H1 (cell line): ENCODE data around the gene ACOX1. TPM values are rescaled to one million over a fixed set of nuclear protein-coding genes. Genes with fewer than 3 reads are reported as not detected.

Experiments
- CTCF ChIA-PET: fragments of 300-600 bp; sonication (Branson Sonifier 250); formaldehyde crosslinking; loops from one replicate; lab custom pipeline; 2021; ENCODE audit not compliant: partially characterized antibody; lab: Charles Lee
- POLR2A ChIA-PET: fragments of 300-600 bp; sonication (Branson Sonifier 250); formaldehyde crosslinking; loops from one replicate; lab custom pipeline; 2021; ENCODE audit warnings: inconsistent platforms; ENCODE audit not compliant: partially characterized antibody; lab: Charles Lee
- DNase-seq, 2 experiments: peaks; one replicate each; pipeline versions ENCODE4 v3.0.0 to v3.0.0-alpha.2; 2010 to 2022; ENCODE audit warnings: low spot score in 2 of 2, low read depth in 1 of 2, mixed read lengths in 1 of 2
- FAIRE-seq: peaks from 2 replicates; lab custom pipeline; 2011; peaks lifted over from hg19 to GRCh38; lab: Jason Lieb, UNC
- H2AFZ ChIP-seq: 2 replicates; pipeline ENCODE4 v1.8.1; 2012; ENCODE audit warnings: low read length, inconsistent platforms
- H2AK5ac ChIP-seq: 2 replicates; pipeline ENCODE4 v1.6.1; 2013; ENCODE audit warnings: low read depth, low read length
- H2BK120ac ChIP-seq: replicated peaks from 2 replicates; pipeline ENCODE3; 2013; ENCODE audit warnings: low read depth, low read length, inconsistent platforms
- H2BK12ac ChIP-seq: 2 replicates; pipeline ENCODE4 v1.6.1; 2013; ENCODE audit warnings: low read depth, low read length
- H2BK15ac ChIP-seq: 2 replicates; pipeline ENCODE4 v1.6.1; 2013; ENCODE audit warnings: low read length
- H2BK20ac ChIP-seq: 2 replicates; pipeline ENCODE4 v1.6.1; 2013; ENCODE audit warnings: low read length
- H2BK5ac ChIP-seq: 2 replicates; pipeline ENCODE4 v1.6.1; 2013; ENCODE audit warnings: low read depth, low read length
- H3K14ac ChIP-seq: 2 replicates; pipeline ENCODE4 v1.6.1; 2013; ENCODE audit warnings: inconsistent platforms; ENCODE audit not compliant: insufficient read length
- H3K18ac ChIP-seq: 2 replicates; pipeline ENCODE4 v1.6.1; 2013; ENCODE audit warnings: low read length; ENCODE audit errors: extremely low read depth
- H3K23ac ChIP-seq: 2 replicates; pipeline ENCODE4 v1.6.1; 2013; ENCODE audit warnings: inconsistent platforms; ENCODE audit not compliant: insufficient read length
- H3K23me2 ChIP-seq: 2 replicates; pipeline ENCODE4 v1.6.1; 2013; ENCODE audit warnings: low read depth, low read length
- H3K27ac ChIP-seq: 2 replicates; pipeline ENCODE4 v1.6.1; 2011; ENCODE audit warnings: low read depth, low read length, inconsistent platforms
- H3K27me3 ChIP-seq, 4 experiments: replicated peaks in 1 of 4; 1 replicate in 1 of 4; 2 replicates in 3 of 4; pipeline versions ENCODE4 v1.6.1 to v1.8.1; 2011 to 2013; ENCODE audit warnings: low read length in 3 of 4, mild to moderate bottlenecking in 3 of 4, inconsistent platforms in 2 of 4, mixed read lengths in 2 of 4, moderate library complexity in 1 of 4; ENCODE audit not compliant: control insufficient read depth in 3 of 4, insufficient read depth in 3 of 4; ENCODE audit errors: extremely low read depth in 1 of 4
- H3K36me3 ChIP-seq, 4 experiments: 2 replicates each; pipeline versions ENCODE4 v1.6.1 to v1.8.1; 2011 to 2013; ENCODE audit warnings: mild to moderate bottlenecking in 4 of 4, low read length in 3 of 4, moderate library complexity in 2 of 4, control low read depth in 1 of 4, inconsistent platforms in 1 of 4; ENCODE audit not compliant: insufficient read depth in 4 of 4, control insufficient read depth in 2 of 4
- H3K4ac ChIP-seq: replicated peaks from 2 replicates; pipeline ENCODE3; 2013; ENCODE audit warnings: low read length, low read depth, mixed read lengths, inconsistent platforms; ENCODE audit not compliant: insufficient read length
- H3K4me1 ChIP-seq, 4 experiments: replicated peaks in 1 of 4; 1 replicate in 1 of 4; 2 replicates in 3 of 4; pipeline versions ENCODE4 v1.6.1 to v1.8.1; 2011 to 2013; ENCODE audit warnings: low read length in 3 of 4, inconsistent platforms in 2 of 4, mixed read lengths in 1 of 4; ENCODE audit not compliant: insufficient read depth in 4 of 4, control insufficient read depth in 3 of 4
- H3K4me2 ChIP-seq, 2 experiments: 2 replicates each; pipeline versions ENCODE4 v1.6.1 to v1.8.1; 2011 to 2013; ENCODE audit warnings: low read depth in 2 of 2, low read length in 2 of 2, control low read depth in 1 of 2, inconsistent platforms in 1 of 2, mild to moderate bottlenecking in 1 of 2; ENCODE audit not compliant: insufficient read depth in 1 of 2
- H3K4me3 ChIP-seq, 4 experiments: fragments of 200-600, 300-600 bp in 1 of 4; sonication (generic), shearing (Covaris generic), sonication (Bioruptor Twin) in 1 of 4; 2 replicates each; pipeline versions ENCODE4 v1.5.1 to v1.8.1; 2011 to 2016; ENCODE audit warnings: low read length in 4 of 4, low read depth in 3 of 4, control low read depth in 2 of 4, inconsistent platforms in 2 of 4, mild to moderate bottlenecking in 2 of 4, mixed read lengths in 1 of 4, moderate library complexity in 1 of 4; ENCODE audit not compliant: insufficient read depth in 2 of 4; ENCODE audit errors: extremely low read depth in 1 of 4
- H3K56ac ChIP-seq: replicated peaks from 2 replicates; pipeline ENCODE3; 2013; ENCODE audit warnings: low read depth, mild to moderate bottlenecking, mixed read lengths, low read length, inconsistent platforms; ENCODE audit not compliant: insufficient read length
- H3K79me1 ChIP-seq: 2 replicates; pipeline ENCODE4 v1.6.1; 2013; ENCODE audit warnings: low read depth, low read length, control low read depth
- H3K79me2 ChIP-seq, 2 experiments: 2 replicates each; pipeline versions ENCODE4 v1.6.1 to v1.8.1; 2012 to 2013; ENCODE audit warnings: low read length in 2 of 2, mild to moderate bottlenecking in 2 of 2, inconsistent platforms in 1 of 2; ENCODE audit not compliant: insufficient read depth in 2 of 2, control insufficient read depth in 1 of 2
- H3K9ac ChIP-seq, 4 experiments: replicated peaks in 1 of 4; 1 replicate in 1 of 4; 2 replicates in 3 of 4; pipeline versions ENCODE4 v1.6.1 to v1.8.1; 2011 to 2013; ENCODE audit warnings: low read depth in 3 of 4, low read length in 3 of 4, control low read depth in 2 of 4, mild to moderate bottlenecking in 2 of 4, moderate library complexity in 2 of 4, inconsistent platforms in 1 of 4; ENCODE audit errors: extremely low read depth in 1 of 4
- H3K9me3 ChIP-seq, 2 experiments: 2 replicates each; pipeline versions ENCODE4 v1.6.1 to v1.8.1; 2012 to 2013; ENCODE audit warnings: mild to moderate bottlenecking in 2 of 2, moderate library complexity in 2 of 2, control low read depth in 1 of 2, inconsistent platforms in 1 of 2, low read depth in 1 of 2, low read length in 1 of 2, mixed read lengths in 1 of 2; ENCODE audit not compliant: insufficient read depth in 2 of 2
- H4K20me1 ChIP-seq, 2 experiments: replicated peaks in 1 of 2; 2 replicates each; pipeline versions ENCODE3 to v1.8.1; 2011 to 2013; ENCODE audit warnings: inconsistent platforms in 2 of 2, low read length in 2 of 2, mild to moderate bottlenecking in 1 of 2; ENCODE audit not compliant: insufficient read depth in 2 of 2, control insufficient read depth in 1 of 2
- H4K5ac ChIP-seq: 2 replicates; pipeline ENCODE4 v1.6.1; 2013; ENCODE audit warnings: low read length, low read depth, mixed read lengths, inconsistent platforms; ENCODE audit not compliant: insufficient read length
- H4K8ac ChIP-seq: 2 replicates; pipeline ENCODE4 v1.8.0; 2013; ENCODE audit warnings: mild to moderate bottlenecking, moderate library complexity, low read length, inconsistent platforms; ENCODE audit not compliant: insufficient read depth; ENCODE audit errors: extremely low read depth
- H4K91ac ChIP-seq: replicated peaks from 2 replicates; pipeline ENCODE3; 2013; ENCODE audit warnings: low read length, mixed read lengths, inconsistent platforms; ENCODE audit not compliant: insufficient read length
- ATF2 ChIP-seq: IDR thresholded peaks from 2 replicates; pipeline ENCODE4 v1.6.1; 2012; ENCODE audit warnings: low read length, inconsistent platforms
- WGBS, 2 experiments: shearing (Covaris generic) in 1 of 2; methylation state at CpG; one replicate each; pipeline versions ENCODE4 v1.1.6 to v1.1.7; 2013 to 2015; ENCODE audit warnings: low lambda C conversion rate in 2 of 2, mixed read lengths in 2 of 2, inconsistent platforms in 1 of 2, low coverage in 1 of 2, missing lambda C conversion rate in 1 of 2; ENCODE audit not compliant: insufficient replicate concordance in 2 of 2, insufficient coverage in 1 of 2, insufficient read length in 1 of 2; ENCODE audit errors: extremely low coverage in 1 of 2, missing lambda C conversion rate in 1 of 2; 5-methylcytosine and 5-hydroxymethylcytosine counted together
- polyA plus RNA-seq, 7 experiments: library from polyadenylated mRNA; depleted of rRNA in 3 of 7; stranded (reverse) in 5 of 7; unstranded in 2 of 7; fragments of >200 nt in 5 of 7; fragments of 200-250 nt in 2 of 7; gene quantifications; 1 replicate in 5 of 7; 2 replicates in 1 of 7; 4 replicates in 1 of 7; pipeline versions ENCODE4 v1.2.1 to v1.2.3, GENCODE V29; 2011 to 2013; ENCODE audit warnings: missing spikeins in 2 of 7, mixed read lengths in 2 of 7
- total RNA-seq: library from RNA; stranded (reverse); fragmentation: NEBNext Ultra II Directional; extraction: Animal tissue kit (Norgen Biotek cat#: 25700); gene quantifications from 2 replicates; pipeline ENCODE4 v1.2.1, GENCODE V29; 2021

ACOX1 gene
- total and polyA plus RNA-seq, 2 of the 8 experiments (the other 6 are each of a cell fraction or from before 2014, with no cell fraction given): 10.5 to 30.4 TPM

- Histone ChIP-seq H2BK15ac (no peak overlapping the region), H3K18ac (no peak overlapping the region), H2BK120ac (no peak overlapping the region), H3K79me2 (peaks cover 0 to 14% of the 10 kb centered on the region in 2 experiments; a peak in 2 of 4 replicates), H4K5ac (no peak overlapping the region), H3K27ac (no peak overlapping the region), H4K91ac (no peak overlapping the region), H3K14ac (no peak overlapping the region), H3K4me1 (peaks cover 0 to 7% (median 4%) of the 10 kb centered on the region in 4 experiments; a peak in 5 of 7 replicates), H2BK12ac (no peak overlapping the region), H3K79me1 (no peaks in the 10 kb centered on the region; the same call in 1 of the 2 replicates), H4K8ac (no peak overlapping the region; the same call in 1 of the 2 replicates), H3K23ac (no peak overlapping the region), H3K4ac (no peak overlapping the region), H3K9me3 (no peaks in the 10 kb centered on the region), H2BK5ac (no peak overlapping the region), H3K27me3 (no peaks in the 10 kb centered on the region), H4K20me1 (peaks cover 2 to 5% of the 10 kb centered on the region in 2 experiments), H3K56ac (no peak overlapping the region), H3K9ac (0 out of 7 replicates have a peak overlapping the region, but pooled peaks of 1 of the 4 experiments have one; percentile 17), H3K23me2 (peaks cover 5% of the 10 kb centered on the region; the same call in 1 of the 2 replicates), H3K4me3 (no peak overlapping the region), H2AK5ac (no peak overlapping the region), H2BK20ac (no peak overlapping the region), H3K4me2 (no peak overlapping the region), H3K36me3 (peaks cover 5 to 35% (median 23%) of the 10 kb centered on the region in 4 experiments; a peak in 7 of 8 replicates), H2AFZ (no peak overlapping the region)
- 96% methylated on average over 18 of the region's 18 CpGs; no CpG with 5 or more reads in 1 of the 2 experiments for WGBS, 2 experiments
- no peak for FAIRE-seq
- TF ChIP-seq ATF2: no peak
- ChIA-PET POLR2A (interaction anchor here (0.9 to 7.4 kb wide), 4 partner anchors 9 to 26 kb away, joined by 4 to 40 read pairs (median 4); partner anchors contain the start of gene TRIM47), CTCF (interaction anchor here (0.7 to 51.3 kb wide), 4 partner anchors 8 to 403 kb away, joined by 3 to 885 read pairs (median 4); partner anchors contain the start of genes CDK3 and TRIM47)
- DNase-seq: no peak
Observed at GRCh38 chr17:75901727-75902126, 77.2 kb downstream of the ACOX1 start.
